ENCODE data around the gene PTPRN2. TPM values are rescaled to one million over a fixed set of nuclear protein-coding genes. Genes with fewer than 3 reads are reported as not detected.
"Not testable (repeated sequence)": the region's sequence is repeated elsewhere in the genome, so short reads cannot be mapped to it uniquely, and the experiment has no call there.

Gene PTPRN2
- total and polyA plus RNA-seq, 5 experiments from 2014 or later = 0.69 to 1.5 (median 0.99) TPM

GRCh38 chr7:158518980-158519632, 68.5 kb downstream of the PTPRN2 start:
- H3K4me1 Mint-ChIP-seq = peaks cover 0 to 3% (median 0%) of the 10 kb centered on the region in 4 donors
- ATAC-seq = no peak
- POLR2A ChIA-PET = no interaction called here
- peaks cover 0 to 6% (median 0%) of the 10 kb centered on the region in 9 donors for H3K9me3 Mint-ChIP-seq
- no peak for DNase-seq
- H3K27me3 Mint-ChIP-seq = peaks cover 3 to 35% (median 28%) of the 10 kb centered on the region in 5 donors
- H3K4me3 Mint-ChIP-seq = no peak overlapping the region
- H3K27ac Mint-ChIP-seq = peak overlapping the region in 1 of 10 donors; percentile 18
- no peaks in the 10 kb centered on the region for H3K36me3 Mint-ChIP-seq

GRCh38 chr7:158517571-158517970, 70.1 kb downstream of the PTPRN2 start:
- H3K9me3 Mint-ChIP-seq = peaks cover 0 to 11% (median 6%) of the 10 kb centered on the region in 9 donors
- peaks cover 0 to 3% (median 0%) of the 10 kb centered on the region in 4 donors for H3K4me1 Mint-ChIP-seq
- DNase-seq (no peak), ATAC-seq (no peak)
- peaks cover 0 to 2% (median 0%) of the 10 kb centered on the region in 3 donors for H3K36me3 Mint-ChIP-seq
- peaks cover 3 to 35% (median 28%) of the 10 kb centered on the region in 5 donors for H3K27me3 Mint-ChIP-seq
- POLR2A ChIA-PET = no interaction called here
- H3K4me3 Mint-ChIP-seq = no peak overlapping the region
- H3K27ac Mint-ChIP-seq = no peak overlapping the region

- peaks cover 0 to 7% (median 0%) of the 10 kb centered on the region in 3 donors for H3K36me3 Mint-ChIP-seq
- H3K27me3 Mint-ChIP-seq = peaks cover 3 to 35% (median 28%) of the 10 kb centered on the region in 5 donors
- POLR2A ChIA-PET = no interaction called here
Measured at GRCh38 chr7:158517072-158517471, 70.6 kb downstream of the PTPRN2 start.

GRCh38 chr7:158516524-158516923, 71.1 kb downstream of the PTPRN2 start:
- H3K4me3 Mint-ChIP-seq = peak overlapping the region in 1 of 10 donors; percentile 48
- POLR2A ChIA-PET = no interaction called here
- H3K27me3 Mint-ChIP-seq = peaks cover 3 to 35% (median 28%) of the 10 kb centered on the region in 5 donors
- H3K4me1 Mint-ChIP-seq = peaks cover 0 to 3% (median 0%) of the 10 kb centered on the region in 4 donors
- no peak for ATAC-seq
- H3K9me3 Mint-ChIP-seq = peaks cover 2 to 20% (median 14%) of the 10 kb centered on the region in 9 donors
- DNase-seq = no peak
- peaks cover 0 to 13% (median 0%) of the 10 kb centered on the region in 3 donors for H3K36me3 Mint-ChIP-seq
- no peak overlapping the region for H3K27ac Mint-ChIP-seq

More at GRCh38 chr7:158517072-158517471, 70.6 kb downstream of the PTPRN2 start:
- Mint-ChIP-seq H3K27ac (no peak overlapping the region), H3K4me1 (peaks cover 0 to 3% (median 0%) of the 10 kb centered on the region in 4 donors), H3K9me3 (peaks cover 2 to 15% (median 10%) of the 10 kb centered on the region in 9 donors), H3K4me3 (no peak overlapping the region)
- no peak for DNase-seq
- ATAC-seq = no peak

- Mint-ChIP-seq H3K4me3 (no peak overlapping the region), H3K27me3 (peaks cover 4 to 42% (median 29%) of the 10 kb centered on the region in 5 donors), H3K4me1 (peaks cover 0 to 3% (median 0%) of the 10 kb centered on the region in 4 donors), H3K27ac (no peak overlapping the region), H3K9me3 (peaks cover 2 to 37% (median 29%) of the 10 kb centered on the region in 9 donors), H3K36me3 (peaks cover 0 to 26% (median 0%) of the 10 kb centered on the region in 3 donors)
- ATAC-seq (no peak), DNase-seq (no peak)
- POLR2A ChIA-PET = no interaction called here
Measured at GRCh38 chr7:158512869-158513268, 74.8 kb downstream of the PTPRN2 start.

- POLR2A ChIA-PET = no interaction called here
- Mint-ChIP-seq H3K27ac (no peak overlapping the region), H3K4me3 (no peak overlapping the region), H3K4me1 (peaks cover 0 to 3% (median 0%) of the 10 kb centered on the region in 4 donors), H3K9me3 (peaks cover 2 to 39% (median 29%) of the 10 kb centered on the region in 9 donors), H3K27me3 (peaks cover 4 to 42% (median 25%) of the 10 kb centered on the region in 5 donors), H3K36me3 (peaks cover 0 to 26% (median 0%) of the 10 kb centered on the region in 3 donors)
- ATAC-seq (no peak), DNase-seq (no peak)
Measured at GRCh38 chr7:158512042-158512441, 75.6 kb downstream of the PTPRN2 start.

GRCh38 chr7:158508802-158509385, 78.7 kb downstream of the PTPRN2 start:
- Mint-ChIP-seq H3K36me3 (peaks cover 0 to 26% (median 0%) of the 10 kb centered on the region in 3 donors), H3K9me3 (peaks cover 0 to 54% (median 35%) of the 10 kb centered on the region in 9 donors), H3K27ac (no peak overlapping the region), H3K4me1 (no peaks in the 10 kb centered on the region), H3K4me3 (no peak overlapping the region), H3K27me3 (peaks cover 4 to 53% (median 24%) of the 10 kb centered on the region in 5 donors)
- POLR2A ChIA-PET = no interaction called here
- ATAC-seq = no peak
- no peak for DNase-seq

GRCh38 chr7:158508321-158508720, 79.3 kb downstream of the PTPRN2 start:
- Mint-ChIP-seq H3K27me3 (peaks cover 6 to 57% (median 27%) of the 10 kb centered on the region in 5 donors), H3K9me3 (peaks cover 0 to 54% (median 33%) of the 10 kb centered on the region in 9 donors), H3K36me3 (peaks cover 0 to 26% (median 0%) of the 10 kb centered on the region in 3 donors)
- H3K4me3 Mint-ChIP-seq, H3K27ac Mint-ChIP-seq, H3K4me1 Mint-ChIP-seq, DNase-seq, ATAC-seq, POLR2A ChIA-PET: not testable (repeated sequence)

GRCh38 chr7:158507917-158508316, 79.7 kb downstream of the PTPRN2 start:
- H3K4me3 Mint-ChIP-seq = peak overlapping the region in 1 of 10 donors; percentile 65
- H3K27ac Mint-ChIP-seq = no peak overlapping the region
- peaks cover 0 to 26% (median 0%) of the 10 kb centered on the region in 3 donors for H3K36me3 Mint-ChIP-seq
- ATAC-seq = no peak
- H3K4me1 Mint-ChIP-seq = peaks cover 0 to 3% (median 0%) of the 10 kb centered on the region in 4 donors
- no peak for DNase-seq
- peaks cover 8 to 61% (median 31%) of the 10 kb centered on the region in 5 donors for H3K27me3 Mint-ChIP-seq
- H3K9me3 Mint-ChIP-seq = peaks cover 0 to 50% (median 29%) of the 10 kb centered on the region in 9 donors
- POLR2A ChIA-PET = no interaction called here

GRCh38 chr7:158507175-158507574, 80.4 kb downstream of the PTPRN2 start:
- H3K27me3 Mint-ChIP-seq = peaks cover 8 to 65% (median 33%) of the 10 kb centered on the region in 5 donors
- ATAC-seq, DNase-seq, POLR2A ChIA-PET, H3K4me1 Mint-ChIP-seq, H3K27ac Mint-ChIP-seq, H3K4me3 Mint-ChIP-seq: not testable (repeated sequence)
- peaks cover 0 to 19% (median 0%) of the 10 kb centered on the region in 3 donors for H3K36me3 Mint-ChIP-seq
- peaks cover 0 to 42% (median 24%) of the 10 kb centered on the region in 9 donors for H3K9me3 Mint-ChIP-seq

GRCh38 chr7:158506626-158507025, 81.0 kb downstream of the PTPRN2 start:
- ATAC-seq = no peak
- POLR2A ChIA-PET = no interaction called here
- peaks cover 0 to 3% (median 0%) of the 10 kb centered on the region in 4 donors for H3K4me1 Mint-ChIP-seq
- H3K36me3 Mint-ChIP-seq = peaks cover 0 to 14% (median 0%) of the 10 kb centered on the region in 3 donors
- H3K27ac Mint-ChIP-seq = no peak overlapping the region
- peaks cover 8 to 70% (median 37%) of the 10 kb centered on the region in 5 donors for H3K27me3 Mint-ChIP-seq
- H3K4me3 Mint-ChIP-seq = no peak overlapping the region
- H3K9me3 Mint-ChIP-seq = peaks cover 0 to 37% (median 20%) of the 10 kb centered on the region in 9 donors
- no peak for DNase-seq

GRCh38 chr7:158505683-158506082, 81.9 kb downstream of the PTPRN2 start:
- no peak overlapping the region for H3K27ac Mint-ChIP-seq
- peaks cover 0 to 3% (median 0%) of the 10 kb centered on the region in 4 donors for H3K4me1 Mint-ChIP-seq
- DNase-seq (no peak), ATAC-seq (no peak)
- H3K4me3 Mint-ChIP-seq = no peak overlapping the region
- POLR2A ChIA-PET = no interaction called here
- peaks cover 0 to 6% (median 0%) of the 10 kb centered on the region in 3 donors for H3K36me3 Mint-ChIP-seq
- peaks cover 0 to 27% (median 13%) of the 10 kb centered on the region in 9 donors for H3K9me3 Mint-ChIP-seq
- peaks cover 8 to 72% (median 36%) of the 10 kb centered on the region in 5 donors for H3K27me3 Mint-ChIP-seq

All from naive thymus-derived CD8-positive, alpha-beta T cell (primary cell).